GM23248 (cell line): ENCODE data around the gene TIMP4. TPM values are rescaled to one million over a fixed set of nuclear protein-coding genes. Genes with fewer than 3 reads are reported as not detected.

Experiments
- DNase-seq: peaks from one replicate; pipeline ENCODE4 v3.0.0-alpha.2; 2015
- H2AFZ ChIP-seq: fragments of 200-600 bp; sonication (generic); 2 replicates; pipeline ENCODE4 v1.6.1; 2016; ENCODE audit warnings: antibody characterized with exemption
- H3F3A ChIP-seq: fragments of 200-600 bp; sonication (generic); 2 replicates; pipeline ENCODE4 v1.6.1; 2016; ENCODE audit warnings: mild to moderate bottlenecking, antibody characterized with exemption, mixed run types; ENCODE audit not compliant: insufficient read depth
- H3K27ac ChIP-seq: fragments of 200-600 bp; sonication (generic); 2 replicates; pipeline ENCODE4 v1.5.1; 2016; ENCODE audit warnings: mild to moderate bottlenecking
- H3K27me3 ChIP-seq: fragments of 200-600 bp; sonication (generic); replicated peaks from 2 replicates; pipeline ENCODE4 v1.6.1; 2016; ENCODE audit warnings: mild to moderate bottlenecking; ENCODE audit not compliant: insufficient read depth
- H3K36me3 ChIP-seq: fragments of 200-600 bp; sonication (generic); 2 replicates; pipeline ENCODE4 v1.6.1; 2016; ENCODE audit warnings: low read depth, mild to moderate bottlenecking
- H3K4me1 ChIP-seq: fragments of 200-600 bp; sonication (generic); 2 replicates; pipeline ENCODE4 v1.6.1; 2016; ENCODE audit warnings: mild to moderate bottlenecking; ENCODE audit not compliant: insufficient read depth
- H3K4me2 ChIP-seq: fragments of 200-600 bp; sonication (generic); one replicate; pipeline ENCODE4 v1.6.1; 2016; ENCODE audit warnings: mild to moderate bottlenecking; ENCODE audit not compliant: unreplicated experiment
- H3K4me3 ChIP-seq: fragments of 200-600 bp; sonication (generic); 2 replicates; pipeline ENCODE4 v1.5.1; 2016; ENCODE audit warnings: mild to moderate bottlenecking
- H3K79me2 ChIP-seq: fragments of 200-600 bp; sonication (generic); 2 replicates; pipeline ENCODE4 v1.6.1; 2016; ENCODE audit warnings: mild to moderate bottlenecking; ENCODE audit not compliant: insufficient read depth
- H3K9ac ChIP-seq: fragments of 200-600 bp; sonication (generic); 2 replicates; pipeline ENCODE4 v1.6.1; 2016; ENCODE audit warnings: mild to moderate bottlenecking
- H3K9me2 ChIP-seq: fragments of 200-600 bp; sonication (generic); 2 replicates; pipeline ENCODE4 v1.6.1; 2016; ENCODE audit warnings: mixed run types, mild to moderate bottlenecking, moderate library complexity; ENCODE audit not compliant: insufficient read depth
- H3K9me3 ChIP-seq: fragments of 200-600 bp; sonication (generic); one replicate; pipeline ENCODE4 v1.6.1; 2017; ENCODE audit warnings: low read depth
- H4K20me1 ChIP-seq: fragments of 200-600 bp; sonication (generic); 2 replicates; pipeline ENCODE4 v1.6.0; 2016; ENCODE audit not compliant: insufficient read depth
- EZH2 ChIP-seq: fragments of 200-600 bp; sonication (generic); IDR thresholded peaks from 2 replicates; pipeline ENCODE4 v1.6.1; 2018; ENCODE audit warnings: antibody characterized with exemption, mild to moderate bottlenecking; ENCODE audit not compliant: insufficient read depth, poor library complexity, severe bottlenecking
- EZH2phosphoT487 ChIP-seq: fragments of 200-600 bp; sonication (generic); IDR thresholded peaks from 2 replicates; pipeline ENCODE4 v1.6.1; 2018; ENCODE audit warnings: antibody characterized with exemption, moderate library complexity, mild to moderate bottlenecking, low read depth; ENCODE audit not compliant: insufficient read depth
- WGBS, 2 experiments: methylation state at CpG; one replicate each; pipeline ENCODE4 v1.1.6; 2015 to 2017; ENCODE audit warnings: low lambda C conversion rate in 2 of 2, low coverage in 1 of 2; ENCODE audit errors: missing lambda C conversion rate in 2 of 2; 5-methylcytosine and 5-hydroxymethylcytosine counted together
- in situ Hi-C: fragments of 300-500 bp; cut with MboI; formaldehyde crosslinking; loops from 2 replicates; pipeline ENCODE4 v1.15.0; 2020
- polyA plus RNA-seq: library from polyadenylated mRNA; unstranded; fragments of >200 nt; fragmentation: Nextera tagmentation; extraction: Ambion mirVana; gene quantifications from 2 replicates; pipeline ENCODE4 v1.2.1, GENCODE V29; 2016
- total RNA-seq: library from RNA; depleted of rRNA; stranded (reverse); fragments of >200 nt; shearing (Covaris generic); gene quantifications from 2 replicates; pipeline ENCODE4 v1.2.3, GENCODE V29; 2014

Gene TIMP4
- total and polyA plus RNA-seq, 2 experiments from 2014 or later: 0.54 TPM; not detected in 1

DNA sequence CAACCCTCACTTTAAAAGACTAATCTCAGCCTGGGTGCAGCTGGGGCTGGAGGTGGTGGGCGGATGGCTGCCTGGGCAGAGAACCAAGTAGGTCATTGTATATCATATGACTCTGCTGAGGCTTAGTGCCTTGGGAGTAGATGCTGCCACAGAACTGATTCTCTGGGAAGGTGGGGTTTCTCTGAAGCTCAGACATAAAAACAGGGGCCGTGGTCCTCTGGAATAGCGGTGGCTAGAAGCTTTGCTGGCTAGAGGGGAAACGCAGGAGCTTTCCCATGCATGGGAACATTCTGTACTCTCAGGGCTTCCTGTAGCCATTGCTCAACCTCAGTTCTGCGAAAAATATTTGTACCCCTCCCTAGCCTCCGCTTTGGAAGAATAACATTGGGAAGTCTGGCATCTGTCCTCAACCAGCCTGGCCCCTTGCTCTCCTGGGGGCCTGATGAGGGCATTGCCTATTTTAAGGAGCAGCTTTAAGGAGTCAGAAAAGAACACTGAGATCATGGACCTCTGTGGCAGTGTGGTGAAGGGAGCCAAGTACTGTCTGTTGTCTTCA lies 14.7 kb downstream of the TIMP4 start:
- Histone ChIP-seq H3K4me1 (peaks cover 12% of the 10 kb centered on the region), H3K36me3 (no peaks in the 10 kb centered on the region), H3K4me2 (peak overlapping the region; percentile 34), H3K27me3 (no peaks in the 10 kb centered on the region; the same call in none of the 2 replicates), H3F3A (no peaks in the 10 kb centered on the region), H3K27ac (0 out of 2 replicates have a peak overlapping the region, but pooled peaks have one; percentile 6), H3K79me2 (no peaks in the 10 kb centered on the region), H3K4me3 (peak overlapping the region; percentile 20), H2AFZ (peak overlapping the region; percentile 49; the same call in 1 of the 2 replicates), H4K20me1 (no peaks in the 10 kb centered on the region), H3K9me2 (no peaks in the 10 kb centered on the region), H3K9ac (no peak overlapping the region), H3K9me3 (no peaks in the 10 kb centered on the region)
- 2% methylated on average over 6 of the region's 6 CpGs for WGBS, 2 experiments
- in situ Hi-C loops: no loop called here
- TF ChIP-seq EZH2: no peak
- no peak for TF ChIP-seq EZH2phosphoT487
- peak; percentile 80 for DNase-seq

DNA sequence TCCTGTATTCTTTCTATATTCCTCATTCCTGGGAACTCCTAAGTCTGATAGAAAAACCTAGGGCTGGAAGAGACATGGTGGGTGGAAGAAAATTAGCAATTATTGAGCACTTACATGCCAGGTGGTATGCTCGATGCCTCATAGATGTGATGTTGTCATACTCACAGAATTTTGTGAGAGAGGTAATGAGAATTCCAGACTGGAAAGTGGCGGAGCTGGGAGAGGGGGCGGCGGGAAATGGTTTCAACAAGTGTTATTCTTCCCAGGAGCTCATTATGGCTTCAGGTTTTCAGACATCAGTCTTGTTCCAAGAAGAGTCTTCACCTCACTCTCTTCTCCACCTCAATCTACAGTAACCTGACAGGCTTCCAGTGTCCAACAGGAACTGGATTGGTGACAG lies 16.2 kb downstream of the TIMP4 start:
- Histone ChIP-seq H3K27ac (no peak overlapping the region), H4K20me1 (no peaks in the 10 kb centered on the region), H3K36me3 (no peaks in the 10 kb centered on the region), H3K4me1 (peaks cover 12% of the 10 kb centered on the region), H3F3A (no peaks in the 10 kb centered on the region), H3K4me2 (no peak overlapping the region), H3K79me2 (no peaks in the 10 kb centered on the region), H3K9ac (no peak overlapping the region), H3K27me3 (no peaks in the 10 kb centered on the region; the same call in 1 of the 2 replicates), H2AFZ (no peak overlapping the region), H3K9me2 (no peaks in the 10 kb centered on the region), H3K4me3 (no peak overlapping the region), H3K9me3 (no peaks in the 10 kb centered on the region)
- 69 to 81% methylated on average over 4 of the region's 4 CpGs for WGBS, 2 experiments
- in situ Hi-C loops: no loop called here
- DNase-seq: no peak
- TF ChIP-seq EZH2 (no peak), EZH2phosphoT487 (no peak)

GRCh38 chr3:12141350-12141749 lies 17.4 kb downstream of the TIMP4 start:
- Histone ChIP-seq H3K36me3 (no peaks in the 10 kb centered on the region), H4K20me1 (no peaks in the 10 kb centered on the region), H3K4me1 (peaks cover 12% of the 10 kb centered on the region), H2AFZ (no peak overlapping the region), H3K27me3 (no peaks in the 10 kb centered on the region), H3K79me2 (no peaks in the 10 kb centered on the region), H3K27ac (no peak overlapping the region), H3K4me3 (no peak overlapping the region), H3K9me3 (no peaks in the 10 kb centered on the region), H3K4me2 (no peak overlapping the region), H3F3A (no peaks in the 10 kb centered on the region), H3K9me2 (no peaks in the 10 kb centered on the region), H3K9ac (no peak overlapping the region)
- TF ChIP-seq EZH2phosphoT487 (no peak), EZH2 (no peak)
- 88 to 100% methylated on average over 1 of the region's 1 CpG for WGBS, 2 experiments
- no peak for DNase-seq
- in situ Hi-C loops: no loop called here

DNA sequence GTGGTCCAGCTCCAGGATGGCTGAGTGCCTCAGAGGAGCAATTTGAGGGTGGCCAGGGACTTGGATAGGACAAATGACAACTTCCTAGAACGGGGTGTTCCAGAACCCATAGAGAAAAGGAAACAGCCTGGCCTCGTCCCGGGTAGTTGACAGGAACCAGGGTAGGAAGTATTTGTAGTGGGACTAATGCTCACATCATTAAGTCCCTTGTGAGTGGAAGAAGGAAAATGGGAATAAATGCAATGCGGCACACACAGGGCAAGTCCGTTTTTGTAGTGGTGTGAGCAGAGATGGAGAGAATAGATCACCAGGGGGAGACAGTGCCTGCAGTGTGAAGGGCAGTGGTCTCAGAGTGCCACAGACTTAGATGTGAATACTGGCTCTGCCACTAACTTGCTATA lies 19.6 kb downstream of the TIMP4 start:
- in situ Hi-C loops: loop anchor here (5.0 kb wide), 1 partner anchor 338 kb away; no protein-coding TSS in a partner anchor
- no peak overlapping the region for H3K27ac ChIP-seq
- no peak overlapping the region for H3K9ac ChIP-seq
- H3K27me3 ChIP-seq: no peaks in the 10 kb centered on the region
- peak; percentile 64 for DNase-seq
- no peaks in the 10 kb centered on the region for H3F3A ChIP-seq
- H3K79me2 ChIP-seq: no peaks in the 10 kb centered on the region
- no peaks in the 10 kb centered on the region for H4K20me1 ChIP-seq
- WGBS, 2 experiments: 28 to 30% methylated on average over 5 of the region's 5 CpGs
- no peaks in the 10 kb centered on the region for H3K9me2 ChIP-seq
- H2AFZ ChIP-seq: no peak overlapping the region
- H3K36me3 ChIP-seq: no peaks in the 10 kb centered on the region
- TF ChIP-seq EZH2 (no peak), EZH2phosphoT487 (no peak)
- no peak overlapping the region for H3K4me2 ChIP-seq
- H3K4me1 ChIP-seq: peaks cover 7% of the 10 kb centered on the region
- H3K4me3 ChIP-seq: no peak overlapping the region
- H3K9me3 ChIP-seq: no peaks in the 10 kb centered on the region

DNA sequence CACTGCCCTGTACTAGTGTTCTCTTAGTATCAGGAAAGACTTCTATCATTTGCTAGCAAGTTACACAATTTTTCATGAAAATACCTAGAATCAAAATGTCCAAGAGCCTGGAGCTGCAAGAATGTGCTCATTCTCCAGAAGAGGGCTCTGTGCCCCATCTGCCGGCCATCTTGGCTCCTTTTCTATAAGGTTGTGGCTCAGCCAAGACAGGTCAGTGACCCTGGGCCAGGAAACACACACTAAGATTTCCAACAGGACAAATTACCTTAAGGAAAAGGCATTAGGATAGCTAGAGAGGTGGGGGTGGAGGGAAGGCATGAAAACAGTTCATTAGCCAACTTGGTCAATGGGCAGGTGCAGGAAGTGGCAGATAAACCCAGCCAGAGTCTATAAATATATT lies 20.7 kb downstream of the TIMP4 start:
- peaks cover 4% of the 10 kb centered on the region; the same call in 1 of the 2 replicates for H3K27me3 ChIP-seq
- no peak for TF ChIP-seq EZH2phosphoT487
- TF ChIP-seq EZH2: no peak
- in situ Hi-C loops: loop anchor here (5.0 kb wide), 1 partner anchor 339 kb away; no protein-coding TSS in a partner anchor
- H4K20me1 ChIP-seq: no peaks in the 10 kb centered on the region
- H3K9me3 ChIP-seq: no peaks in the 10 kb centered on the region
- no peak overlapping the region for H3K9ac ChIP-seq
- H3K4me3 ChIP-seq: no peak overlapping the region
- no peak overlapping the region for H2AFZ ChIP-seq
- H3K4me1 ChIP-seq: no peaks in the 10 kb centered on the region
- H3K27ac ChIP-seq: no peak overlapping the region
- H3K4me2 ChIP-seq: no peak overlapping the region
- H3K79me2 ChIP-seq: no peaks in the 10 kb centered on the region
- H3K36me3 ChIP-seq: no peaks in the 10 kb centered on the region
- H3F3A ChIP-seq: no peaks in the 10 kb centered on the region
- H3K9me2 ChIP-seq: no peaks in the 10 kb centered on the region
- peak; percentile 53 for DNase-seq
- 38% methylated on average over 1 of the region's 1 CpG for WGBS, 2 experiments
